Lower lobe of right lung (tissue), 2 donors: ENCODE results near the gene WSCD1. TPM values are rescaled to one million over a fixed set of nuclear protein-coding genes. Genes with fewer than 3 reads are reported as not detected.

Experiments
- ATAC-seq, 2 donors: fragments of 200-7000 bp; cut with Tn5 transposase; one replicate each; pipeline ENCODE4 v1.9.1; 2020 to 2022; ENCODE audit warnings: mild to moderate bottlenecking in 2 of 2, moderate library complexity in 2 of 2
- DNase-seq: peaks from one replicate; pipeline ENCODE4 v3.0.0-alpha.2; 2020
- H3K27ac ChIP-seq: fragments of 200-600 bp; one replicate; pipeline ENCODE4 v1.8.0; 2022
- H3K27me3 ChIP-seq: fragments of 200-600 bp; one replicate; pipeline ENCODE4 v1.8.0; 2022; ENCODE audit warnings: low read depth
- H3K36me3 ChIP-seq: fragments of 200-600 bp; one replicate; pipeline ENCODE4 v1.8.0; 2022; ENCODE audit warnings: mild to moderate bottlenecking
- H3K4me1 ChIP-seq: fragments of 200-600 bp; one replicate; pipeline ENCODE4 v1.8.0; 2022
- H3K4me3 ChIP-seq: fragments of 200-600 bp; one replicate; pipeline ENCODE4 v1.8.0; 2022; ENCODE audit warnings: mild to moderate bottlenecking
- H3K9me3 ChIP-seq: fragments of 200-600 bp; one replicate; pipeline ENCODE4 v1.8.0; 2022
- intact Hi-C: fragments of 100-400 bp; cut with DNase I; formaldehyde crosslinking; loops from one replicate; pipeline ENCODE4 v1.11.0; 2022
- total RNA-seq: library from RNA; stranded (reverse); fragmentation: NEBNext Ultra II Directional; extraction: Animal tissue kit (Norgen Biotek cat#: 25700); gene quantifications from one replicate; pipeline ENCODE4 v1.2.1, GENCODE V29; 2021
- TF ChIP-seq, protein P1 (sequence below): fragments of 200-600 bp; IDR thresholded peaks from one replicate; pipeline ENCODE4 v1.8.0; 2022; ENCODE audit warnings: antibody characterized with exemption, mild to moderate bottlenecking
- donor health status: DM: no; HTN: yes; CAD: no; lungs with severe emphysema.

Gene WSCD1
- total RNA-seq, 1 donor from 2014 or later: 3.6 TPM

DNA sequence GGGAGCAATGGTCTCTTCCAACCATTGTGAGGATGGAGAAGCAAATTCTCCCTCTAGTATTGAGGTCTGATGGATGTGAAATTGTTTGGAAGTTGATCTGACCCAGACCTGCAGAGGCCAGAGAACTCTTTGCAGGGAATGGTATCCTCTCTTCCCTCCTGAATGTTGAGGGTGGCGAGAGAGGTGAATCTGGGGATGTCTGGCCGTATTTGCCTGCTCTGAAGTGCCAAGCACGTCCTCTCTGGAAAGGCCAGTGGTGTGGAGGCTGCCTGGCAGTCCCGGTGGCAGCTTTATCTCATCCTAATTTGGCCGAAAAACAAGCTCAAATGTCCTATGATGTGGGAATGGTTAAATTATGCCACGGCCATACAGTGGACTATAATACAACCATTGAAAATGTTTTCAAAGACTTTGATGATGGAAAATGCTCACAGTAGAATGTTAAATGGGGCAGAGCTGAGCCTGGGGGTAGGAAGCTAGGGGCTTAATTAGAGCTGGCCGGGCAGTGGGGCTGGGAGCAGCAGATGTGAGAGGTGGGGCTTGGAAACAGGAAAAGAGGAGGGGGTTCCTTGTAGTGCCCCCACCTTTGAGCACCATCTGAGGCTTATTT, 30.8 kb downstream of the WSCD1 start:
- TF ChIP-seq, protein P1, sequence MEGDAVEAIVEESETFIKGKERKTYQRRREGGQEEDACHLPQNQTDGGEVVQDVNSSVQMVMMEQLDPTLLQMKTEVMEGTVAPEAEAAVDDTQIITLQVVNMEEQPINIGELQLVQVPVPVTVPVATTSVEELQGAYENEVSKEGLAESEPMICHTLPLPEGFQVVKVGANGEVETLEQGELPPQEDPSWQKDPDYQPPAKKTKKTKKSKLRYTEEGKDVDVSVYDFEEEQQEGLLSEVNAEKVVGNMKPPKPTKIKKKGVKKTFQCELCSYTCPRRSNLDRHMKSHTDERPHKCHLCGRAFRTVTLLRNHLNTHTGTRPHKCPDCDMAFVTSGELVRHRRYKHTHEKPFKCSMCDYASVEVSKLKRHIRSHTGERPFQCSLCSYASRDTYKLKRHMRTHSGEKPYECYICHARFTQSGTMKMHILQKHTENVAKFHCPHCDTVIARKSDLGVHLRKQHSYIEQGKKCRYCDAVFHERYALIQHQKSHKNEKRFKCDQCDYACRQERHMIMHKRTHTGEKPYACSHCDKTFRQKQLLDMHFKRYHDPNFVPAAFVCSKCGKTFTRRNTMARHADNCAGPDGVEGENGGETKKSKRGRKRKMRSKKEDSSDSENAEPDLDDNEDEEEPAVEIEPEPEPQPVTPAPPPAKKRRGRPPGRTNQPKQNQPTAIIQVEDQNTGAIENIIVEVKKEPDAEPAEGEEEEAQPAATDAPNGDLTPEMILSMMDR: no peak
- DNase-seq (no peak), ATAC-seq (no peak)
- no peak overlapping the region for H3K4me3 ChIP-seq
- intact Hi-C loops: no loop called here
- H3K4me1 ChIP-seq: no peaks in the 10 kb centered on the region
- H3K9me3 ChIP-seq: no peaks in the 10 kb centered on the region
- no peak overlapping the region for H3K27ac ChIP-seq
- H3K36me3 ChIP-seq: no peaks in the 10 kb centered on the region
- no peaks in the 10 kb centered on the region for H3K27me3 ChIP-seq

DNA sequence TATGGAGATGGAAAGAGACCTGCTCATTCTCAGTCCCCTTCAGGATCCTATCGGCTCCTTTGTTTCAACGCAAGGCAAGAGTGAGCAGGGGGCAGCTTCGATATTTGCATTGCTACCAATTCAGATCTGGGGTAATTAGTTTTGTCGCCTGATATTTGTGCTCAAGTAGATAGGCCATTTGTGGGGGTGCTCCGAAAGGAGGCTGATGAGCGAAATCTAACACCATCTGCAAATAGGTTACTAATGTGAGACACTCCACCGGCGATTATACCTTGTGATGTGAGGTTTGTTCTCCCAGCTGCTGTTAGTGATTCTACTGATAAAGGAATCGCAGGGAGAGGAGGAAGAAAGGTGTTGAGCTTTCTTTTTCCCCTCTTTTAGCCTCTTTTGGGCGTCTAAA, 31.5 kb downstream of the WSCD1 start:
- H3K4me3 ChIP-seq: no peak overlapping the region
- H3K27me3 ChIP-seq: no peaks in the 10 kb centered on the region
- intact Hi-C loops: no loop called here
- H3K9me3 ChIP-seq: no peaks in the 10 kb centered on the region
- no peaks in the 10 kb centered on the region for H3K4me1 ChIP-seq
- no peak overlapping the region for H3K27ac ChIP-seq
- TF ChIP-seq, protein P1: no peak
- DNase-seq (no peak), ATAC-seq (no peak)
- H3K36me3 ChIP-seq: no peaks in the 10 kb centered on the region

DNA sequence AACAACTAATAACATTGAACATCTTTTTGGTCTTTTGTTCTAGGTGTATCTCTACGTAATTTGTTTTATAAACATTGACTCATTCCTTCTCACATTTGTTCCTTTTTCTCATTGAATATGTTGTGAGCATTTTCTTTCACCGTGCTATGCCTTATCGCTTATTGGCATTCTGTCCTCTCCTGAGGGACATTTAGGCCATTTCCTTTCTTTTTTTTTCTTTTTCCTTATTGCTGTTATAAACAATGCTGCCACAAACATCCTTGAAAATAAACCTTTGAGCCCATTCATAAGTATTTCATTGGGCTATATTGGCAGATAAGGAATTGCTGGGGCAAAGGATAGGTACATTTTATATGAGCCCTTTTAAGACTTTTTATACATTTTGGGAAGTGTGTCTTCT, 32.4 kb downstream of the WSCD1 start:
- H3K9me3 ChIP-seq: no peaks in the 10 kb centered on the region
- DNase-seq (no peak), ATAC-seq (no peak)
- no peak overlapping the region for H3K27ac ChIP-seq
- H3K4me1 ChIP-seq: no peaks in the 10 kb centered on the region
- H3K36me3 ChIP-seq: no peaks in the 10 kb centered on the region
- intact Hi-C loops: no loop called here
- no peak overlapping the region for H3K4me3 ChIP-seq
- TF ChIP-seq, protein P1: no peak
- no peaks in the 10 kb centered on the region for H3K27me3 ChIP-seq

DNA sequence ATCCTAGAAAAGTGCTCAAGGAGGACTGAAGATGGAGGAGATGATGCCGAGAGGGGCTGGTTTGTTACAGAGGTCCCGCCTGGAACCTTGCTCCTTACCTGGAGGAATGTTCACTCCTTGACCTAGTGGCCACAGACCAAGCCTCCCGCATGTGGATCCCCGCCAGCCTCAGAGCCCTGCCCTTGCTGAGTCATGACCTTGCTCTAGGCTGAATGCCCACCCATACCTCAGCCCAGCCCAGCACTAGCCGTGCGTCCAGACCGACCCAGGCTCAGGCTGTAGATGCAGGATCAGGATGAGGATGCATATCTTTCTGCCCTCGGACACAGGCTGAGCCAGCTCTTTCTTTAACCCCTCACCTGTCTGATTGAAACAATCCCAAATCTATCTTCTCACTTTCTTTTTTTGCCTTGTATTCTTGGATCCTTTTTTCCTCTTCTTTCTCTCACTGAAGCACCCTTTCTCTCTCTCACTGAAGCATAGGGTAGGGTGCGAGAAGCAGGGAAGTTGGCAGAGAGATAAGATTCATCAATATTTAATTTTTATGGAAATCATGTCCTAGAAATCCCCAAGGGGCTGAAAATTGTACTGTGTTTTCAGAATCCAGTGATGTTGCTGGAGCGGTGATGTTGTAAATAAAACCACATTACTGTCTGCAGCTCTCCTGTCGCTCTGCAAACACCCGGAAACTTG, 34.9 kb downstream of the WSCD1 start:
- TF ChIP-seq, protein P1: no peak
- Histone ChIP-seq H3K4me1 (no peaks in the 10 kb centered on the region), H3K27me3 (no peaks in the 10 kb centered on the region), H3K36me3 (no peaks in the 10 kb centered on the region), H3K4me3 (no peak overlapping the region), H3K9me3 (no peaks in the 10 kb centered on the region), H3K27ac (no peak overlapping the region)
- DNase-seq: no peak
- no peak for ATAC-seq
- intact Hi-C loops: no loop called here

DNA sequence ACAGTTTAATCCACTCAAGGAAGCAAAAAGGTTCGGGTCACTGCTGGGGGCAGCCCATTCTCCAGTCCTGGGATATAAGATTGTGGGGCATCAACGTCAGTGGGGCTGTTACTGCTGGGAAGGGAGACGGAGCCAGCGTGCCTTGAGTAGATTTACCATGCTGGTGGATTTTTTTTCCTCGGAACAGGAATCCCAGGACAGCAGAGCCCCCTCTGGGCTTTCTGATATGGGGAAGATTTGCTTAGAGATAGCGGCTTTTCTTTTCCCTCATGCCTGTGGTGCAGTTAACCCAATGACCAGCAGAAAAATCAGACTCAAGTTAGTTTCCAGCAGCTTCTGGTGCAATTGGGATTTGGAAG, 35.4 kb downstream of the WSCD1 start:
- Histone ChIP-seq H3K4me3 (no peak overlapping the region), H3K4me1 (no peaks in the 10 kb centered on the region), H3K36me3 (no peaks in the 10 kb centered on the region), H3K27me3 (no peaks in the 10 kb centered on the region), H3K9me3 (no peaks in the 10 kb centered on the region), H3K27ac (no peak overlapping the region)
- intact Hi-C loops: no loop called here
- TF ChIP-seq, protein P1: no peak
- ATAC-seq (no peak), DNase-seq (no peak)
